ENCODE results near the gene MEG3.

Gene MEG3

GRCh38 chr14:100804138-100804537 lies 21.8 kb upstream of the MEG3 start:
- H3K27ac Mint-ChIP-seq = no peak overlapping the region
- H3K9me3 Mint-ChIP-seq = peaks cover 16% of the 10 kb centered on the region
- H3K36me3 Mint-ChIP-seq (ENCODE audit: low read depth) = no peaks in the 10 kb centered on the region
- no peak overlapping the region for H3K4me3 Mint-ChIP-seq
- TF ChIP-seq CTCF (IDR thresholded peaks at IDR 0.05; ENCODE audit: unreplicated experiment in 3 of 3) = no peak
- H3K27me3 Mint-ChIP-seq (ENCODE audit: low read depth) = peaks cover 20% of the 10 kb centered on the region
- peaks cover 16% of the 10 kb centered on the region for H3K4me1 Mint-ChIP-seq

GRCh38 chr14:100804558-100805309 lies 21.2 kb upstream of the MEG3 start:
- H3K4me1 Mint-ChIP-seq = peaks cover 16% of the 10 kb centered on the region
- H3K27me3 Mint-ChIP-seq (ENCODE audit: low read depth) = peaks cover 23% of the 10 kb centered on the region
- no peak overlapping the region for H3K27ac Mint-ChIP-seq
- H3K36me3 Mint-ChIP-seq (ENCODE audit: low read depth) = no peaks in the 10 kb centered on the region
- peaks cover 22% of the 10 kb centered on the region for H3K9me3 Mint-ChIP-seq
- no peak for TF ChIP-seq CTCF (IDR thresholded peaks at IDR 0.05; ENCODE audit: unreplicated experiment in 3 of 3)
- H3K4me3 Mint-ChIP-seq = no peak overlapping the region

GRCh38 chr14:100806386-100806785 lies 19.5 kb upstream of the MEG3 start:
- Mint-ChIP-seq H3K36me3 (ENCODE audit: low read depth) (no peaks in the 10 kb centered on the region), H3K9me3 (peaks cover 36% of the 10 kb centered on the region), H3K4me1 (peaks cover 16% of the 10 kb centered on the region), H3K27me3 (ENCODE audit: low read depth) (peaks cover 16% of the 10 kb centered on the region), H3K4me3 (no peak overlapping the region), H3K27ac (no peak overlapping the region)
- no peak for TF ChIP-seq CTCF (IDR thresholded peaks at IDR 0.05; ENCODE audit: unreplicated experiment in 3 of 3)

GRCh38 chr14:100807496-100807895 lies 18.4 kb upstream of the MEG3 start:
- H3K27ac Mint-ChIP-seq = no peak overlapping the region
- H3K27me3 Mint-ChIP-seq (ENCODE audit: low read depth) = peaks cover 16% of the 10 kb centered on the region
- peaks cover 4% of the 10 kb centered on the region for H3K36me3 Mint-ChIP-seq (ENCODE audit: low read depth)
- H3K4me1 Mint-ChIP-seq = peaks cover 6% of the 10 kb centered on the region
- peaks cover 46% of the 10 kb centered on the region for H3K9me3 Mint-ChIP-seq
- no peak overlapping the region for H3K4me3 Mint-ChIP-seq
- TF ChIP-seq CTCF (IDR thresholded peaks at IDR 0.05; ENCODE audit: unreplicated experiment in 3 of 3) = no peak

- Mint-ChIP-seq H3K36me3 (ENCODE audit: low read depth) (peaks cover 4% of the 10 kb centered on the region), H3K4me1 (no peaks in the 10 kb centered on the region), H3K27ac (no peak overlapping the region), H3K9me3 (peaks cover 46% of the 10 kb centered on the region), H3K4me3 (no peak overlapping the region), H3K27me3 (ENCODE audit: low read depth) (peaks cover 13% of the 10 kb centered on the region)
- TF ChIP-seq CTCF (IDR thresholded peaks at IDR 0.05; ENCODE audit: unreplicated experiment in 3 of 3) = no peak
Measured at GRCh38 chr14:100807979-100808734, 17.8 kb upstream of the MEG3 start.
